GM23338 (cell line): ENCODE results near the gene CA4. TPM values are rescaled to one million over a fixed set of nuclear protein-coding genes. Genes with fewer than 3 reads are reported as not detected.
A peak's percentile ranks its signal among the peaks of the same experiment; 100 is the strongest.

Experiments
- ATAC-seq: fragments of 200-7000 bp; cut with Tn5 transposase; 3 replicates; pipeline ENCODE4 v1.9.1; 2020
- DNase-seq: peaks from one replicate; pipeline ENCODE4 v3.0.0-alpha.2; 2015; ENCODE audit warnings: low spot score
- H2AFZ ChIP-seq: fragments of 200-600 bp; sonication (generic); 2 replicates; pipeline ENCODE4 v1.8.0; 2016; ENCODE audit warnings: antibody characterized with exemption, mild to moderate bottlenecking, moderate library complexity
- H3F3A ChIP-seq: fragments of 200-600 bp; sonication (generic); replicated peaks from 2 replicates; pipeline ENCODE4 v1.8.0; 2017; ENCODE audit warnings: antibody characterized with exemption, mixed run types, low read depth
- H3K27ac ChIP-seq: fragments of 200-600 bp; sonication (generic); 2 replicates; pipeline ENCODE4 v1.6.1; 2016; ENCODE audit warnings: low read depth
- H3K27me3 ChIP-seq: fragments of 200-600 bp; sonication (generic); 2 replicates; pipeline ENCODE4 v1.8.0; 2016; ENCODE audit warnings: mild to moderate bottlenecking, mixed run types, moderate library complexity; ENCODE audit not compliant: insufficient read depth
- H3K36me3 ChIP-seq: fragments of 200-600 bp; sonication (generic); 2 replicates; pipeline ENCODE4 v1.8.0; 2016; ENCODE audit warnings: mild to moderate bottlenecking; ENCODE audit not compliant: insufficient read depth
- H3K4me1 ChIP-seq: fragments of 200-600 bp; sonication (generic); 2 replicates; pipeline ENCODE4 v1.8.0; 2016; ENCODE audit warnings: mild to moderate bottlenecking, moderate library complexity; ENCODE audit not compliant: insufficient read depth
- H3K4me2 ChIP-seq: fragments of 200-600 bp; sonication (generic); 2 replicates; pipeline ENCODE4 v1.7.1; 2017; ENCODE audit warnings: mixed run types
- H3K4me3 ChIP-seq: fragments of 200-600 bp; sonication (generic); 2 replicates; pipeline ENCODE4 v1.6.1; 2016; ENCODE audit warnings: mixed run types
- H3K79me2 ChIP-seq: fragments of 200-600 bp; sonication (generic); replicated peaks from 2 replicates; pipeline ENCODE4 v1.8.0; 2017; ENCODE audit warnings: mild to moderate bottlenecking; ENCODE audit not compliant: insufficient read depth
- H3K9me2 ChIP-seq: fragments of 200-600 bp; sonication (generic); 2 replicates; pipeline ENCODE4 v1.8.0; 2017; ENCODE audit not compliant: insufficient read depth
- H4K20me1 ChIP-seq: fragments of 200-600 bp; sonication (generic); replicated peaks from 2 replicates; pipeline ENCODE4 v1.8.0; 2017; ENCODE audit warnings: mild to moderate bottlenecking; ENCODE audit not compliant: insufficient read depth
- H3K27ac Mint-ChIP-seq: 2 replicates; pipeline ENCODE4 v1.8.0; 2020; ENCODE audit warnings: inconsistent platforms, mild to moderate bottlenecking, moderate library complexity, mixed read lengths
- H3K27me3 Mint-ChIP-seq: 3 replicates; pipeline ENCODE4 v1.8.0; 2022; ENCODE audit warnings: low read depth, mild to moderate bottlenecking, moderate library complexity, mixed read lengths, inconsistent platforms; ENCODE audit not compliant: insufficient read depth, poor library complexity
- H3K36me3 Mint-ChIP-seq: 3 replicates; pipeline ENCODE4 v1.8.0; 2021; ENCODE audit warnings: low read depth, mild to moderate bottlenecking, inconsistent platforms, moderate library complexity, mixed read lengths
- H3K4me1 Mint-ChIP-seq: 3 replicates; pipeline ENCODE4 v1.8.0; 2020; ENCODE audit warnings: mild to moderate bottlenecking, inconsistent platforms, mixed read lengths
- H3K4me3 Mint-ChIP-seq: 3 replicates; pipeline ENCODE4 v1.8.0; 2021; ENCODE audit warnings: moderate library complexity, mild to moderate bottlenecking, inconsistent platforms, mixed read lengths
- H3K9me3 Mint-ChIP-seq: 3 replicates; pipeline ENCODE4 v1.8.0; 2020; ENCODE audit warnings: moderate library complexity, mild to moderate bottlenecking, inconsistent platforms, mixed read lengths
- CREB1 ChIP-seq: fragments of 250-450 bp; sonication (Bioruptor Pico); IDR thresholded peaks from 2 replicates; pipeline ENCODE4 v1.5.0; 2020; ENCODE audit warnings: low read depth, mild to moderate bottlenecking, moderate library complexity
- CTCF ChIP-seq, 2 experiments: fragments of 200-600 bp in 1 of 2; sonication (generic) in 1 of 2; conservative IDR thresholded peaks; 2 replicates each; pipeline versions ENCODE4 v1.5.1 to v1.6.1; 2016 to 2017; ENCODE audit warnings: antibody characterized with exemption in 2 of 2, low read depth in 2 of 2, mild to moderate bottlenecking in 2 of 2, moderate library complexity in 1 of 2
- ETS1 ChIP-seq: IDR thresholded peaks from 2 replicates; pipeline ENCODE4 v1.6.1; 2016; ENCODE audit warnings: antibody characterized with exemption
- EZH2 ChIP-seq: fragments of 200-600 bp; sonication (generic); IDR thresholded peaks from one replicate; pipeline ENCODE4 v1.8.0; 2017; ENCODE audit warnings: antibody characterized with exemption, mild to moderate bottlenecking, low read depth; ENCODE audit not compliant: unreplicated experiment
- EZH2phosphoT487 ChIP-seq: fragments of 200-600 bp; sonication (generic); IDR thresholded peaks from one replicate; pipeline ENCODE4 v1.8.1; 2018; ENCODE audit warnings: antibody characterized with exemption; ENCODE audit not compliant: unreplicated experiment
- NANOG ChIP-seq: IDR thresholded peaks from 2 replicates; pipeline ENCODE4 v1.6.1; 2016; ENCODE audit warnings: antibody characterized with exemption, borderline replicate concordance
- POLR2AphosphoS5 ChIP-seq: IDR thresholded peaks from 2 replicates; pipeline ENCODE4 v1.6.1; 2016; ENCODE audit warnings: antibody characterized with exemption, low read depth
- STAT1 ChIP-seq: IDR thresholded peaks from one replicate; pipeline ENCODE4 v1.6.1; 2016; ENCODE audit warnings: antibody characterized with exemption; ENCODE audit not compliant: unreplicated experiment
- ZNF331 ChIP-seq: fragments of 250-450 bp; sonication (Bioruptor Pico); IDR thresholded peaks from 2 replicates; pipeline ENCODE4 v1.5.0; 2020; ENCODE audit warnings: low read depth, mild to moderate bottlenecking, moderate library complexity
- ZNF462 ChIP-seq: fragments of 250-450 bp; sonication (Bioruptor Pico); IDR thresholded peaks from 2 replicates; pipeline ENCODE4 v1.5.0; 2020; ENCODE audit warnings: mild to moderate bottlenecking, moderate library complexity
- polyA plus RNA-seq: library from polyadenylated mRNA; unstranded; fragments of >200 nt; fragmentation: Nextera tagmentation; extraction: Ambion mirVana; gene quantifications from 2 replicates; pipeline ENCODE4 v1.2.1, GENCODE V29; 2016
- total RNA-seq: library from RNA; depleted of rRNA; stranded (reverse); fragments of >200 nt; shearing (Covaris generic); gene quantifications from 2 replicates; pipeline ENCODE4 v1.2.3, GENCODE V29; 2014

CA4 gene
- total and polyA plus RNA-seq, 2 experiments from 2014 or later = 7.6 to 8.2 TPM

- no peaks in the 10 kb centered on the region for H3K36me3 ChIP-seq
- H3K27ac ChIP-seq = no peak overlapping the region
- H3F3A ChIP-seq = peaks cover 20% of the 10 kb centered on the region
- H3K4me2 ChIP-seq = peak overlapping the region; percentile 32; the same call in 1 of the 2 replicates
- no peaks in the 10 kb centered on the region for H3K9me2 ChIP-seq
- Mint-ChIP-seq H3K9me3 (no peaks in the 10 kb centered on the region; the same call in 2 of the 3 replicates), H3K27ac (peak overlapping the region; percentile 48; the same call in 1 of the 2 replicates), H3K36me3 (no peaks in the 10 kb centered on the region), H3K4me3 (no peak overlapping the region), H3K27me3 (peaks cover 38% of the 10 kb centered on the region), H3K4me1 (peaks cover 56% of the 10 kb centered on the region)
- H3K79me2 ChIP-seq = no peaks in the 10 kb centered on the region
- H4K20me1 ChIP-seq = no peaks in the 10 kb centered on the region
- no peak for TF ChIP-seq NANOG
- no peak for TF ChIP-seq STAT1
- TF ChIP-seq CREB1 (CRISPR knock-in tag) = no peak
- TF ChIP-seq ETS1 = no peak
- peak in 1 of 2 experiments; percentile 62; a peak in 2 of 4 replicates for TF ChIP-seq CTCF (conservative IDR thresholded peaks at IDR 0.05; ENCODE audit: low read depth in 2 of 2)
- TF ChIP-seq POLR2AphosphoS5 = no peak
- TF ChIP-seq ZNF331 (CRISPR knock-in tag) = no peak
- DNase-seq (no peak), ATAC-seq (peak; percentile 26)
- no peaks in the 10 kb centered on the region for H3K27me3 ChIP-seq
- peaks cover 49% of the 10 kb centered on the region for H3K4me1 ChIP-seq
- peak overlapping the region; percentile 52; the same call in 1 of the 2 replicates for H2AFZ ChIP-seq
- no peak overlapping the region for H3K4me3 ChIP-seq
These were observed 13.5 kb downstream of the CA4 start for GRCh38 chr17:60163108-60163784.

DNA sequence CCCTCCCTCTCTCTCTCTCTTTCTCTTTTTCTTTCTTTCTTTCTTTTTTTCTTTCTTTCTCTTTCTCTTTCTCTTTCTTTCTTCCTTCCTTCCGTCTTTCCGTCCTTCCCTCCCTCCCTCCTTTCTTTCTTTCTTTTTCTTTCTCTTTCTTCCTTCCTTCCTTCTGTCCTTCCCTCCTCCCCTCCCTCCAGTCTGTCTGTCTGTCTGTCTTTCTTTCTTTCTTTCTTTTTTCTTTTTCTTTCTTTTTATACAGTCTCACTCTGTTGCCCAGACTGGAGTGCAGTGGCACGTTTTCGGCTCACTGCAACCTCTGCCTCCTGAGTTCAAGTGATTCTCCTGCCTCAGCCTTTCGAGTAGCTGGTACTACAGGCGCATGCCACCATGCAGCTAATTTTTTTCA, 14.4 kb downstream of the CA4 start:
- Histone ChIP-seq H3K79me2 (no peaks in the 10 kb centered on the region), H3K4me3 (no peak overlapping the region), H3K36me3 (no peaks in the 10 kb centered on the region), H2AFZ (no peak overlapping the region), H3F3A (peaks cover 14% of the 10 kb centered on the region), H3K4me2 (no peak overlapping the region), H3K27ac (no peak overlapping the region), H3K9me2 (no peaks in the 10 kb centered on the region), H4K20me1 (no peaks in the 10 kb centered on the region), H3K4me1 (peaks cover 39% of the 10 kb centered on the region), H3K27me3 (no peaks in the 10 kb centered on the region)
- DNase-seq (no peak), ATAC-seq (no peak)
- Mint-ChIP-seq H3K9me3 (no peaks in the 10 kb centered on the region; the same call in 2 of the 3 replicates), H3K27ac (no peak overlapping the region), H3K27me3 (peaks cover 38% of the 10 kb centered on the region), H3K36me3 (no peaks in the 10 kb centered on the region), H3K4me3 (no peak overlapping the region), H3K4me1 (peaks cover 52% of the 10 kb centered on the region)
- TF ChIP-seq ZNF462 (no peak), ETS1 (no peak), STAT1 (no peak), POLR2AphosphoS5 (no peak), NANOG (no peak), EZH2phosphoT487 (no peak), EZH2 (no peak)
